Measurements from ENCODE around the gene ATG2B.

DNA sequence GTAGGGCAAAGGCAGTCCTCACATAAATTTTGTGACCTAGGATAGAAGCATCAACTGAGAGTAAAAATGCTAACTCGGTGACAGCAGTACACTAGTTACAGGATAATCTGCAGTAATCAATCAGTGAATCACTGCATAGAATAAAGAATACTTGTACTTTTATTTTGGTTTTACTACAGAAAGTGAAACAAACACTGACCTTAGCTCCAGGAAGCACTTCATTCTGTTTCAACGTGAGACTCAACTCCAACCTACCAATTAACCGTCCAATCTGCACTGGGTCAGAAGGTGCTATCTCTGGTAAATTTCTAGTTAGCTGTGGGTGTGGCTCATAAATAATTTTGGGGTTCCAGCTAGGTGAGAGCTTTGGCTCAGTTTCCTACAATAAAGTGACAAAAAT is 21.8 kb downstream of the ATG2B start:
- TF ChIP-seq, protein P1, sequence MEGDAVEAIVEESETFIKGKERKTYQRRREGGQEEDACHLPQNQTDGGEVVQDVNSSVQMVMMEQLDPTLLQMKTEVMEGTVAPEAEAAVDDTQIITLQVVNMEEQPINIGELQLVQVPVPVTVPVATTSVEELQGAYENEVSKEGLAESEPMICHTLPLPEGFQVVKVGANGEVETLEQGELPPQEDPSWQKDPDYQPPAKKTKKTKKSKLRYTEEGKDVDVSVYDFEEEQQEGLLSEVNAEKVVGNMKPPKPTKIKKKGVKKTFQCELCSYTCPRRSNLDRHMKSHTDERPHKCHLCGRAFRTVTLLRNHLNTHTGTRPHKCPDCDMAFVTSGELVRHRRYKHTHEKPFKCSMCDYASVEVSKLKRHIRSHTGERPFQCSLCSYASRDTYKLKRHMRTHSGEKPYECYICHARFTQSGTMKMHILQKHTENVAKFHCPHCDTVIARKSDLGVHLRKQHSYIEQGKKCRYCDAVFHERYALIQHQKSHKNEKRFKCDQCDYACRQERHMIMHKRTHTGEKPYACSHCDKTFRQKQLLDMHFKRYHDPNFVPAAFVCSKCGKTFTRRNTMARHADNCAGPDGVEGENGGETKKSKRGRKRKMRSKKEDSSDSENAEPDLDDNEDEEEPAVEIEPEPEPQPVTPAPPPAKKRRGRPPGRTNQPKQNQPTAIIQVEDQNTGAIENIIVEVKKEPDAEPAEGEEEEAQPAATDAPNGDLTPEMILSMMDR (IDR thresholded peaks at IDR 0.05; ENCODE audit: borderline replicate concordance, extremely low read depth, low read length, poor library complexity, severe bottlenecking): no peak
- TF ChIP-seq EZH2 (IDR thresholded peaks at IDR 0.05; ENCODE audit: borderline replicate concordance, low read depth, low read length, severe bottlenecking): no peak

All from DND-41 (cell line).